OCI-LY3 (cell line): ENCODE results near the gene IL2RA.
A peak's percentile ranks its signal among the peaks of the same experiment; 100 is the strongest.

Experiments
- H2AFZ ChIP-seq: fragments of 200-600, 300-600 bp; shearing (Covaris generic); 2 replicates; pipeline ENCODE4 v1.6.0; 2014; ENCODE audit warnings: antibody characterized with exemption, low read depth, low read length
- H3K27ac ChIP-seq: fragments of 200-600, 300-600 bp; sonication (generic); 2 replicates; pipeline ENCODE4 v1.5.1; 2014; ENCODE audit warnings: mild to moderate bottlenecking, low read length, moderate library complexity, mixed read lengths
- H3K27me3 ChIP-seq: fragments of 200-600, 300-600 bp; sonication (generic); 2 replicates; pipeline ENCODE4 v1.6.1; 2014; ENCODE audit warnings: low read depth, low read length, mixed read lengths
- H3K36me3 ChIP-seq: fragments of 200-600, 300-600 bp; sonication (generic); replicated peaks from 2 replicates; pipeline ENCODE3; 2014; ENCODE audit warnings: low read depth, low read length, mixed read lengths
- H3K4me1 ChIP-seq: fragments of 300-600, 200-600 bp; sonication (generic); 2 replicates; pipeline ENCODE4 v1.6.1; 2014; ENCODE audit warnings: low read length, mixed read lengths
- H3K4me2 ChIP-seq: fragments of 200-600, 300-600 bp; sonication (generic); 2 replicates; pipeline ENCODE4 v1.6.1; 2014; ENCODE audit warnings: low read length, mixed read lengths
- H3K4me3 ChIP-seq: fragments of 300-600, 200-600 bp; sonication (generic); 2 replicates; pipeline ENCODE4 v1.5.1; 2014; ENCODE audit warnings: antibody characterized with exemption, mild to moderate bottlenecking, low read length, moderate library complexity
- H3K79me2 ChIP-seq: fragments of 300-600, 200-600 bp; shearing (Covaris generic); 2 replicates; pipeline ENCODE4 v1.6.1; 2014; ENCODE audit warnings: mild to moderate bottlenecking, low read length, mixed read lengths
- H3K9ac ChIP-seq: fragments of 300-600, 200-600 bp; shearing (Covaris generic); 2 replicates; pipeline ENCODE4 v1.6.0; 2014; ENCODE audit warnings: mild to moderate bottlenecking, low read length, moderate library complexity
- H3K9me3 ChIP-seq: fragments of 200-600, 300-600 bp; shearing (Covaris generic); 2 replicates; pipeline ENCODE4 v1.6.1; 2014; ENCODE audit warnings: low read length, mixed read lengths; ENCODE audit not compliant: insufficient read depth
- H4K20me1 ChIP-seq: fragments of 200-600, 300-600 bp; sonication (generic); 2 replicates; pipeline ENCODE4 v1.6.1; 2016; ENCODE audit warnings: low read length, mixed read lengths; ENCODE audit not compliant: insufficient read depth
- EZH2phosphoT487 ChIP-seq: fragments of 200-600 bp; shearing (Covaris generic); IDR thresholded peaks from 2 replicates; pipeline ENCODE4 v1.6.1; 2018; ENCODE audit warnings: antibody characterized with exemption, mixed run types, low read depth
- TF ChIP-seq, protein P1 (sequence below): fragments of 200-600, 300-600 bp; sonication (generic); IDR thresholded peaks from 2 replicates; pipeline ENCODE4 v1.5.1; 2014; ENCODE audit warnings: antibody characterized with exemption, low read length, low read depth

Gene IL2RA

DNA sequence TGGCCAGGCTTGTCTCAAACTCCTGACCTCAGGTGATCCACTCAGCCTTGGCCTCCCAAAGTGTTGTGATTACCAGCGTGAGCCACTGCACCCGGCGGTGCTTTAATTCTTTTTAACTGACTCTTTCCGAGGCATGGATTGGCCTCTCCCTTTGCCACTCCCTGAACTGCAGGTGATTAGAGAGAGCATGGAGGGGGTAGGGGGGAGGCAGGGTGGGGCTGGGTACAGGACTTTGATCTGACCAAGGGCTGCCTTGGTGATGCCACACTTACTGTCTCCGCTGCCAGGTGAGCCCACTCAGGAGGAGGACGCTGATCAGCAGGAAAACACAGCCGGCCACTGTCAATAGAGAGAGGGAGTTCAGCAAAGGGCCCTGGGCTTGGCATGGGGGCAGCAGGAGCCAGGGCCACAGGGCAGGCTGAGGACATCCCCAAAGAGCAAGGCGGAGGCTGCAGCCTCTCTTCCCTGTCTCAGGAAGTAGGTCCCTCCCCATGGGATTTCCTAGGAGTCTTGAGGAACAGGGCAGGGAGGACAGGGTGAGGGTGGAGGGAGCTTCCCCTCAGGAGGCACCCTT, 44.3 kb downstream of the IL2RA start:
- Histone ChIP-seq H3K4me3 (no peak overlapping the region), H2AFZ (no peak overlapping the region), H4K20me1 (no peaks in the 10 kb centered on the region), H3K36me3 (peaks cover 4% of the 10 kb centered on the region), H3K79me2 (no peaks in the 10 kb centered on the region), H3K27ac (no peak overlapping the region), H3K4me1 (peaks cover 12% of the 10 kb centered on the region), H3K9me3 (no peaks in the 10 kb centered on the region), H3K4me2 (no peak overlapping the region), H3K27me3 (no peaks in the 10 kb centered on the region), H3K9ac (no peak overlapping the region)
- TF ChIP-seq, protein P1, sequence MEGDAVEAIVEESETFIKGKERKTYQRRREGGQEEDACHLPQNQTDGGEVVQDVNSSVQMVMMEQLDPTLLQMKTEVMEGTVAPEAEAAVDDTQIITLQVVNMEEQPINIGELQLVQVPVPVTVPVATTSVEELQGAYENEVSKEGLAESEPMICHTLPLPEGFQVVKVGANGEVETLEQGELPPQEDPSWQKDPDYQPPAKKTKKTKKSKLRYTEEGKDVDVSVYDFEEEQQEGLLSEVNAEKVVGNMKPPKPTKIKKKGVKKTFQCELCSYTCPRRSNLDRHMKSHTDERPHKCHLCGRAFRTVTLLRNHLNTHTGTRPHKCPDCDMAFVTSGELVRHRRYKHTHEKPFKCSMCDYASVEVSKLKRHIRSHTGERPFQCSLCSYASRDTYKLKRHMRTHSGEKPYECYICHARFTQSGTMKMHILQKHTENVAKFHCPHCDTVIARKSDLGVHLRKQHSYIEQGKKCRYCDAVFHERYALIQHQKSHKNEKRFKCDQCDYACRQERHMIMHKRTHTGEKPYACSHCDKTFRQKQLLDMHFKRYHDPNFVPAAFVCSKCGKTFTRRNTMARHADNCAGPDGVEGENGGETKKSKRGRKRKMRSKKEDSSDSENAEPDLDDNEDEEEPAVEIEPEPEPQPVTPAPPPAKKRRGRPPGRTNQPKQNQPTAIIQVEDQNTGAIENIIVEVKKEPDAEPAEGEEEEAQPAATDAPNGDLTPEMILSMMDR = no peak
- TF ChIP-seq EZH2phosphoT487 = no peak

- Histone ChIP-seq H2AFZ (peak overlapping the region; percentile 54; the same call in 1 of the 2 replicates), H3K9me3 (no peaks in the 10 kb centered on the region), H3K4me2 (peak overlapping the region; percentile 72), H3K27me3 (no peaks in the 10 kb centered on the region), H3K4me1 (peaks cover 12% of the 10 kb centered on the region), H3K4me3 (peak overlapping the region; percentile 58), H4K20me1 (no peaks in the 10 kb centered on the region), H3K79me2 (no peaks in the 10 kb centered on the region), H3K27ac (peak overlapping the region; percentile 37), H3K9ac (peak overlapping the region; percentile 50; the same call in 1 of the 2 replicates), H3K36me3 (peaks cover 3% of the 10 kb centered on the region)
- TF ChIP-seq, protein P1 = peak; percentile 79
- no peak for TF ChIP-seq EZH2phosphoT487
Observed at GRCh38 chr10:6014241-6014761, 47.9 kb downstream of the IL2RA start.

GRCh38 chr10:6013413-6014192, 48.6 kb downstream of the IL2RA start:
- Histone ChIP-seq H3K9ac (peak overlapping the region; percentile 50; the same call in 1 of the 2 replicates), H3K79me2 (no peaks in the 10 kb centered on the region), H4K20me1 (no peaks in the 10 kb centered on the region), H3K9me3 (no peaks in the 10 kb centered on the region), H3K27me3 (no peaks in the 10 kb centered on the region), H3K4me3 (peak overlapping the region; percentile 58), H2AFZ (0 out of 2 replicates have a peak overlapping the region, but pooled peaks have one; percentile 54), H3K36me3 (no peaks in the 10 kb centered on the region), H3K4me2 (peak overlapping the region; percentile 72), H3K27ac (no peak overlapping the region), H3K4me1 (peaks cover 12% of the 10 kb centered on the region)
- no peak for TF ChIP-seq EZH2phosphoT487
- TF ChIP-seq, protein P1 = no peak
